ENCODE measurements around the gene TTC19.

The TTC19 gene

GRCh38 chr17:15999141-15999973 is at the start of gene TTC19, which contains the start of gene ZSWIM7:
TSS of gene TTC19 (plus strand) at chr17:15999824. CDS start at chr17:15999849, 25 bp downstream.
TSS of gene ZSWIM7 (minus strand) at chr17:15999704. CDS start at chr17:15999594, 110 bp downstream.
- DNase-seq, result peak; percentile 97

GRCh38 chr17:15951368-15952047 is 48.1 kb upstream of the TTC19 start:
- DNase-seq, result no peak

- no peak for DNase-seq
Observed at GRCh38 chr17:15952048-15952532, 47.5 kb upstream of the TTC19 start.

GRCh38 chr17:15952916-15953790 is 46.5 kb upstream of the TTC19 start:
- DNase-seq, result no peak

GRCh38 chr17:15954222-15954621 is 45.4 kb upstream of the TTC19 start:
- no peak for DNase-seq

GRCh38 chr17:15955793-15956541 is 43.7 kb upstream of the TTC19 start:
- no peak for DNase-seq

- no peak for DNase-seq
Observed at GRCh38 chr17:15957206-15957605, 42.4 kb upstream of the TTC19 start.

GRCh38 chr17:15957608-15958307 is 41.9 kb upstream of the TTC19 start:
- no peak for DNase-seq

- DNase-seq, result no peak
Observed at GRCh38 chr17:15958484-15958854, 41.2 kb upstream of the TTC19 start.

- no peak for DNase-seq
Observed at GRCh38 chr17:15963670-15964110, 35.9 kb upstream of the TTC19 start.

GRCh38 chr17:15965528-15965927 is 34.1 kb upstream of the TTC19 start:
- no peak for DNase-seq

- no peak for DNase-seq
Observed at GRCh38 chr17:15966183-15966878, 33.3 kb upstream of the TTC19 start.

GRCh38 chr17:15966879-15967248 is 32.8 kb upstream of the TTC19 start:
- no peak for DNase-seq

- DNase-seq, result no peak
Observed at GRCh38 chr17:15967706-15968399, 31.8 kb upstream of the TTC19 start.

GRCh38 chr17:15969463-15969862 is 30.2 kb upstream of the TTC19 start:
- no peak for DNase-seq

- no peak for DNase-seq
Observed at GRCh38 chr17:15970500-15970899, 29.1 kb upstream of the TTC19 start.

- DNase-seq, result no peak
Observed at GRCh38 chr17:15971098-15971678, 28.4 kb upstream of the TTC19 start.

GRCh38 chr17:15971882-15972281 is 27.7 kb upstream of the TTC19 start:
- no peak for DNase-seq

- DNase-seq, result no peak
Observed at GRCh38 chr17:15972497-15972951, 27.1 kb upstream of the TTC19 start.

GRCh38 chr17:15973016-15973415 is 26.6 kb upstream of the TTC19 start:
- no peak for DNase-seq

Measured in NCI-H1105 treated with DMSO at 0.1 percent for 48 hours (cell line).